DOHH2 (cell line): ENCODE results near the gene SIK2.

ENCODE experiments used
- EZH2phosphoT487 ChIP-seq: fragments of 200-600 bp; sonication (generic); IDR thresholded peaks from 2 replicates; pipeline ENCODE4 v1.6.1; 2017; ENCODE audit warnings: borderline replicate concordance, mild to moderate bottlenecking, antibody characterized with exemption, low read length, moderate library complexity, mixed read lengths
- TF ChIP-seq, protein P1 (sequence below): fragments of 200-600 bp; sonication (generic); IDR thresholded peaks from one replicate; pipeline ENCODE4 v1.5.1; 2014; ENCODE audit warnings: antibody characterized with exemption, mild to moderate bottlenecking, low read depth, low read length; ENCODE audit not compliant: poor library complexity, severe bottlenecking

DNA sequence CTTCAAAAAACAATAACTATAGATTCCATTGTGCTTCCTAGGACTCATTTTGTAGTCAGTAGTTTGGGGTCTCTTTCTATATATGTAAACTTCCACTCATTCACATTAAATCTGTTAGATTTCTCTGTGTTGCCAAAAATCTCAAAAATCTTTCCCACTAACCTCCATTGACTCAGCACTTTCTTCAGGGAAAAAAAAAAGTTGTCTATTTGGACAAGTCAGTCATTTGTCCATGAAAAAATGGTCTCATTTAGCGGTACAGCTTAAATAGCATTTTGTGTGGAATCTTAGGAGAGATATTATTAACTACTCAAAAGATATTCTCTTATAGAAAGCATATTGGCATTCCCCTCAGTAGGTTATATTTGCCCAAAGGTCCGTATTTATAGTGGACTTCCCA, 82.0 kb downstream of the SIK2 start:
- TF ChIP-seq, protein P1, sequence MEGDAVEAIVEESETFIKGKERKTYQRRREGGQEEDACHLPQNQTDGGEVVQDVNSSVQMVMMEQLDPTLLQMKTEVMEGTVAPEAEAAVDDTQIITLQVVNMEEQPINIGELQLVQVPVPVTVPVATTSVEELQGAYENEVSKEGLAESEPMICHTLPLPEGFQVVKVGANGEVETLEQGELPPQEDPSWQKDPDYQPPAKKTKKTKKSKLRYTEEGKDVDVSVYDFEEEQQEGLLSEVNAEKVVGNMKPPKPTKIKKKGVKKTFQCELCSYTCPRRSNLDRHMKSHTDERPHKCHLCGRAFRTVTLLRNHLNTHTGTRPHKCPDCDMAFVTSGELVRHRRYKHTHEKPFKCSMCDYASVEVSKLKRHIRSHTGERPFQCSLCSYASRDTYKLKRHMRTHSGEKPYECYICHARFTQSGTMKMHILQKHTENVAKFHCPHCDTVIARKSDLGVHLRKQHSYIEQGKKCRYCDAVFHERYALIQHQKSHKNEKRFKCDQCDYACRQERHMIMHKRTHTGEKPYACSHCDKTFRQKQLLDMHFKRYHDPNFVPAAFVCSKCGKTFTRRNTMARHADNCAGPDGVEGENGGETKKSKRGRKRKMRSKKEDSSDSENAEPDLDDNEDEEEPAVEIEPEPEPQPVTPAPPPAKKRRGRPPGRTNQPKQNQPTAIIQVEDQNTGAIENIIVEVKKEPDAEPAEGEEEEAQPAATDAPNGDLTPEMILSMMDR, result no peak
- TF ChIP-seq EZH2phosphoT487, result no peak
